ENCODE data around the gene ARL4C.
"Not testable (repeated sequence)": the region's sequence is repeated elsewhere in the genome, so short reads cannot be mapped to it uniquely, and the experiment has no call there.

GRCh38 chr2:234455246-234455645 is 41.6 kb downstream of the ARL4C start:
- not testable (repeated sequence) for TF ChIP-seq EZH2 (IDR thresholded peaks at IDR 0.05; ENCODE audit: low read depth, low read length, severe bottlenecking); CREB1 (IDR thresholded peaks at IDR 0.05); POLR2A (IDR thresholded peaks at IDR 0.05; ENCODE audit: control extremely low read depth in 1 of 2, low read depth in 2 of 2, low read length in 2 of 2); JUN (IDR thresholded peaks at IDR 0.05; ENCODE audit: low read depth, low read length); CTCF (IDR thresholded peaks at IDR 0.05; ENCODE audit: control extremely low read depth in 1 of 3, insufficient read depth in 1 of 3, low read depth in 1 of 3, low read length in 3 of 3); POLR2AphosphoS5 (IDR thresholded peaks at IDR 0.05; ENCODE audit: low read depth, low read length); RFX5 (IDR thresholded peaks at IDR 0.05; ENCODE audit: borderline replicate concordance, low read depth, low read length)
